ENCODE measurements around the gene USP37.

GRCh38 chr2:218406949-218407618 lies 161.1 kb downstream of the USP37 start:
- TF ChIP-seq EGR1 (IDR thresholded peaks at IDR 0.05; ENCODE audit: low read depth) (no peak), CTCF (IDR thresholded peaks at IDR 0.05 in 2 of 3, conservative IDR thresholded peaks at IDR 0.05 in 1 of 3; ENCODE audit: borderline replicate concordance in 1 of 3, insufficient read depth in 1 of 3, low read depth in 2 of 3, low read length in 2 of 3) (no peak), POLR2A (IDR thresholded peaks at IDR 0.05; ENCODE audit: borderline replicate concordance, extremely low read depth, insufficient read depth, insufficient read length) (no peak), CEBPB (IDR thresholded peaks at IDR 0.05; ENCODE audit: low read depth) (no peak), ZNF274 (IDR thresholded peaks at IDR 0.05; ENCODE audit: low read depth, low read length) (no peak), EZH2 (IDR thresholded peaks at IDR 0.05) (no peak)
- TF ChIP-seq, protein P1, sequence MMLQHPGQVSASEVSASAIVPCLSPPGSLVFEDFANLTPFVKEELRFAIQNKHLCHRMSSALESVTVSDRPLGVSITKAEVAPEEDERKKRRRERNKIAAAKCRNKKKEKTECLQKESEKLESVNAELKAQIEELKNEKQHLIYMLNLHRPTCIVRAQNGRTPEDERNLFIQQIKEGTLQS (IDR thresholded peaks at IDR 0.05), result no peak

Data from HCT116 (cell line).